MM.1S (cell line): ENCODE results near the gene MYO1F.

Experiments
- DNase-seq: peaks from one replicate; pipeline ENCODE4 v3.0.0-alpha.2; 2015
- H2AFZ ChIP-seq: fragments of 300-600 bp; sonication (generic); 2 replicates; pipeline ENCODE4 v1.6.0; 2016; ENCODE audit warnings: antibody characterized with exemption, low read length
- H3F3A ChIP-seq: fragments of 300-600 bp; sonication (generic); 2 replicates; pipeline ENCODE4 v1.6.1; 2016; ENCODE audit warnings: mild to moderate bottlenecking, antibody characterized with exemption, low read length, moderate library complexity, mixed read lengths; ENCODE audit not compliant: insufficient read depth
- H3K27ac ChIP-seq: fragments of 300-600 bp; sonication (generic); 2 replicates; pipeline ENCODE4 v1.5.1; 2016; ENCODE audit warnings: mild to moderate bottlenecking, low read length
- H3K27me3 ChIP-seq: fragments of 300-600 bp; sonication (generic); replicated peaks from 2 replicates; pipeline ENCODE4 v1.6.0; 2016; ENCODE audit warnings: low read length; ENCODE audit not compliant: insufficient read depth
- H3K36me3 ChIP-seq: fragments of 300-600 bp; sonication (generic); replicated peaks from 2 replicates; pipeline ENCODE4 v1.6.1; 2016; ENCODE audit warnings: mild to moderate bottlenecking, low read length, mixed read lengths; ENCODE audit not compliant: insufficient read depth
- H3K4me1 ChIP-seq: fragments of 300-600 bp; sonication (generic); 2 replicates; pipeline ENCODE4 v1.6.1; 2016; ENCODE audit warnings: low read length, mixed read lengths
- H3K4me2 ChIP-seq: fragments of 300-600 bp; sonication (generic); 2 replicates; pipeline ENCODE4 v1.6.0; 2016; ENCODE audit warnings: low read depth, low read length
- H3K4me3 ChIP-seq: fragments of 300-600 bp; sonication (generic); 2 replicates; pipeline ENCODE4 v1.5.1; 2016; ENCODE audit warnings: low read length, mixed read lengths
- H3K79me2 ChIP-seq: fragments of 300-600 bp; sonication (generic); 2 replicates; pipeline ENCODE4 v1.6.1; 2016; ENCODE audit warnings: mixed run types, low read length, mixed read lengths
- H3K9ac ChIP-seq: fragments of 300-600 bp; sonication (generic); 2 replicates; pipeline ENCODE4 v1.6.1; 2016; ENCODE audit warnings: low read length, mixed read lengths
- H3K9me2 ChIP-seq: fragments of 300-600 bp; sonication (generic); replicated peaks from 2 replicates; pipeline ENCODE4 v1.6.1; 2016; ENCODE audit warnings: mild to moderate bottlenecking, low read length, mixed read lengths; ENCODE audit not compliant: insufficient read depth
- H3K9me3 ChIP-seq: fragments of 300-600 bp; sonication (generic); replicated peaks from 2 replicates; pipeline ENCODE4 v1.6.1; 2016; ENCODE audit warnings: mild to moderate bottlenecking, low read length, mixed read lengths; ENCODE audit not compliant: insufficient read depth
- H4K20me1 ChIP-seq: fragments of 300-600 bp; sonication (generic); 2 replicates; pipeline ENCODE4 v1.6.1; 2016; ENCODE audit warnings: mild to moderate bottlenecking, low read length, moderate library complexity, mixed read lengths; ENCODE audit not compliant: insufficient read depth
- CTCF ChIP-seq: fragments of 300-600 bp; sonication (generic); IDR thresholded peaks from 2 replicates; pipeline ENCODE4 v1.5.1; 2016; ENCODE audit warnings: antibody characterized with exemption, low read length, mixed read lengths
- EZH2 ChIP-seq: fragments of 300-600 bp; sonication (generic); optimal IDR thresholded peaks from 2 replicates; pipeline ENCODE3; 2017; ENCODE audit warnings: low read depth, mild to moderate bottlenecking, antibody characterized with exemption, low read length, mixed read lengths
- EZH2phosphoT487 ChIP-seq: fragments of 300-600 bp; sonication (generic); IDR thresholded peaks from 2 replicates; pipeline ENCODE4 v1.6.1; 2018; ENCODE audit warnings: antibody characterized with exemption, low read length

MYO1F gene

GRCh38 chr19:8499048-8499833 lies 78.0 kb downstream of the MYO1F start:
- Histone ChIP-seq H3K4me2 (no peak overlapping the region), H3K9ac (no peak overlapping the region), H2AFZ (no peak overlapping the region), H3F3A (no peaks in the 10 kb centered on the region), H3K36me3 (no peaks in the 10 kb centered on the region), H3K9me3 (no peaks in the 10 kb centered on the region), H3K27ac (no peak overlapping the region), H3K9me2 (no peaks in the 10 kb centered on the region), H3K27me3 (peaks cover 40% of the 10 kb centered on the region), H3K4me1 (no peaks in the 10 kb centered on the region), H3K79me2 (no peaks in the 10 kb centered on the region), H4K20me1 (no peaks in the 10 kb centered on the region), H3K4me3 (no peak overlapping the region)
- DNase-seq: no peak
- TF ChIP-seq EZH2 (no peak), CTCF (no peak), EZH2phosphoT487 (no peak)

- Histone ChIP-seq H3K27me3 (peaks cover 36% of the 10 kb centered on the region), H3K9ac (no peak overlapping the region), H3K4me2 (no peak overlapping the region), H3K9me3 (no peaks in the 10 kb centered on the region), H3K36me3 (no peaks in the 10 kb centered on the region), H3K27ac (no peak overlapping the region), H3K79me2 (no peaks in the 10 kb centered on the region), H3K9me2 (no peaks in the 10 kb centered on the region), H4K20me1 (no peaks in the 10 kb centered on the region), H3K4me3 (no peak overlapping the region), H3F3A (no peaks in the 10 kb centered on the region), H3K4me1 (no peaks in the 10 kb centered on the region), H2AFZ (no peak overlapping the region)
- TF ChIP-seq CTCF: no peak
- TF ChIP-seq EZH2phosphoT487: no peak
- TF ChIP-seq EZH2: no peak
- DNase-seq: no peak
Measured at GRCh38 chr19:8498295-8498694, 78.9 kb downstream of the MYO1F start.

- no peak for DNase-seq
- Histone ChIP-seq H3K9me2 (no peaks in the 10 kb centered on the region), H2AFZ (no peak overlapping the region), H3F3A (no peaks in the 10 kb centered on the region), H3K4me2 (no peak overlapping the region), H3K4me1 (no peaks in the 10 kb centered on the region), H3K36me3 (no peaks in the 10 kb centered on the region), H3K9me3 (no peaks in the 10 kb centered on the region), H3K4me3 (no peak overlapping the region), H4K20me1 (no peaks in the 10 kb centered on the region), H3K79me2 (no peaks in the 10 kb centered on the region), H3K9ac (no peak overlapping the region), H3K27ac (no peak overlapping the region), H3K27me3 (peaks cover 11% of the 10 kb centered on the region; the same call in 1 of the 2 replicates)
- TF ChIP-seq CTCF: no peak
- TF ChIP-seq EZH2: no peak
- TF ChIP-seq EZH2phosphoT487: no peak
Measured at GRCh38 chr19:8494158-8494557, 83.1 kb downstream of the MYO1F start.
